H9 (cell line): ENCODE measurements around the gene USP38. TPM values are rescaled to one million over a fixed set of nuclear protein-coding genes. Genes with fewer than 3 reads are reported as not detected.

Experiments used
- DNase-seq: peaks from one replicate; pipeline ENCODE4 v3.0.0-alpha.2; 2017
- H2AFZ ChIP-seq: one replicate; pipeline ENCODE4 v1.6.1; 2013; ENCODE audit warnings: mild to moderate bottlenecking, low read length, control low read depth, moderate library complexity
- H2AK5ac ChIP-seq: 2 replicates; pipeline ENCODE4 v1.6.1; 2013; ENCODE audit warnings: low read length, control low read depth, mixed read lengths; ENCODE audit not compliant: insufficient read length
- H2BK120ac ChIP-seq: one replicate; pipeline ENCODE4 v1.6.1; 2013; ENCODE audit warnings: low read depth, mild to moderate bottlenecking, low read length, control low read depth, inconsistent platforms; ENCODE audit not compliant: poor library complexity, severe bottlenecking
- H2BK12ac ChIP-seq: 2 replicates; pipeline ENCODE4 v1.6.1; 2013; ENCODE audit warnings: low read length, control low read depth, mixed read lengths, low read depth; ENCODE audit not compliant: insufficient read length
- H2BK15ac ChIP-seq: 2 replicates; pipeline ENCODE4 v1.6.1; 2013; ENCODE audit warnings: low read depth, low read length, control low read depth
- H2BK20ac ChIP-seq: one replicate; pipeline ENCODE4 v1.6.1; 2013; ENCODE audit warnings: low read depth, mild to moderate bottlenecking, low read length, control low read depth, inconsistent platforms; ENCODE audit not compliant: poor library complexity, severe bottlenecking
- H2BK5ac ChIP-seq: 2 replicates; pipeline ENCODE4 v1.6.1; 2013; ENCODE audit warnings: low read length, control low read depth, mixed read lengths; ENCODE audit not compliant: insufficient read length
- H3K14ac ChIP-seq: 2 replicates; pipeline ENCODE4 v1.6.1; 2013; ENCODE audit warnings: low read length, control low read depth; ENCODE audit not compliant: insufficient read depth
- H3K18ac ChIP-seq: 2 replicates; pipeline ENCODE4 v1.6.1; 2013; ENCODE audit warnings: low read depth, mild to moderate bottlenecking, mixed read lengths, low read length, control low read depth; ENCODE audit not compliant: insufficient read length
- H3K23ac ChIP-seq: 2 replicates; pipeline ENCODE4 v1.6.1; 2013; ENCODE audit warnings: low read length, control low read depth, mixed read lengths, low read depth; ENCODE audit not compliant: insufficient read length
- H3K23me2 ChIP-seq: 2 replicates; pipeline ENCODE4 v1.6.1; 2013; ENCODE audit warnings: low read depth, mild to moderate bottlenecking, mixed read lengths, low read length, control low read depth; ENCODE audit not compliant: insufficient read length, poor library complexity, severe bottlenecking
- H3K27ac ChIP-seq: 2 replicates; pipeline ENCODE4 v1.5.1; 2013; ENCODE audit warnings: low read length, control low read depth, mixed read lengths, low read depth; ENCODE audit not compliant: insufficient read length
- H3K27me3 ChIP-seq: 2 replicates; pipeline ENCODE4 v1.6.1; 2013; ENCODE audit warnings: low read length, control low read depth, inconsistent platforms; ENCODE audit not compliant: insufficient read depth
- H3K4ac ChIP-seq: 2 replicates; pipeline ENCODE4 v1.6.1; 2013; ENCODE audit warnings: low read depth, mild to moderate bottlenecking, control low read depth, inconsistent platforms, low read length, moderate library complexity
- H3K4me1 ChIP-seq: 2 replicates; pipeline ENCODE4 v1.6.1; 2013; ENCODE audit warnings: low read length, control low read depth, inconsistent platforms; ENCODE audit not compliant: insufficient read depth
- H3K4me2 ChIP-seq: 2 replicates; pipeline ENCODE4 v1.6.1; 2013; ENCODE audit warnings: low read length, control low read depth, mixed read lengths; ENCODE audit not compliant: insufficient read length, insufficient read depth
- H3K56ac ChIP-seq: 2 replicates; pipeline ENCODE4 v1.6.1; 2013; ENCODE audit warnings: low read depth, mild to moderate bottlenecking, mixed read lengths, low read length, control low read depth; ENCODE audit not compliant: insufficient read length
- H3K79me1 ChIP-seq: 2 replicates; pipeline ENCODE4 v1.6.1; 2013; ENCODE audit warnings: low read depth, mild to moderate bottlenecking, moderate library complexity, low read length, control low read depth, inconsistent platforms; ENCODE audit not compliant: insufficient read depth, poor library complexity, severe bottlenecking
- H3K79me2 ChIP-seq: 2 replicates; pipeline ENCODE4 v1.6.1; 2013; ENCODE audit warnings: low read length, control low read depth, inconsistent platforms; ENCODE audit not compliant: insufficient read depth
- H3K9ac ChIP-seq: 2 replicates; pipeline ENCODE4 v1.6.1; 2013; ENCODE audit warnings: low read length, control low read depth, mixed read lengths; ENCODE audit not compliant: insufficient read length; ENCODE audit errors: extremely low read depth
- H3K9me3 ChIP-seq: one replicate; pipeline ENCODE4 v1.6.1; 2013; ENCODE audit warnings: low read depth, low read length, inconsistent platforms; ENCODE audit not compliant: control insufficient read depth
- H3T11ph ChIP-seq: one replicate; pipeline ENCODE4 v1.6.1; 2013; ENCODE audit warnings: mild to moderate bottlenecking, low read length, control low read depth, inconsistent platforms
- H4K20me1 ChIP-seq: one replicate; pipeline ENCODE4 v1.6.1; 2013; ENCODE audit not compliant: control insufficient read depth, insufficient read length, insufficient read depth
- H4K5ac ChIP-seq: 2 replicates; pipeline ENCODE4 v1.6.1; 2013; ENCODE audit warnings: low read depth, mild to moderate bottlenecking, mixed read lengths, low read length, control low read depth; ENCODE audit not compliant: insufficient read length
- H4K8ac ChIP-seq: replicated peaks from 2 replicates; pipeline ENCODE4 v1.6.1; 2013; ENCODE audit warnings: low read length, control low read depth, mixed read lengths, low read depth; ENCODE audit not compliant: insufficient read length
- H4K91ac ChIP-seq: 2 replicates; pipeline ENCODE4 v1.6.1; 2013; ENCODE audit warnings: low read depth, mild to moderate bottlenecking, moderate library complexity, mixed read lengths, low read length, control low read depth; ENCODE audit not compliant: insufficient read length
- H3K27ac Mint-ChIP-seq, 3 experiments: 2 replicates in 2 of 3; 3 replicates in 1 of 3; pipeline ENCODE4 v1.8.0; 2020 to 2021; ENCODE audit warnings: mixed read lengths in 3 of 3, mild to moderate bottlenecking in 1 of 3, moderate library complexity in 1 of 3
- H3K27me3 Mint-ChIP-seq: 2 replicates; pipeline ENCODE4 v1.8.0; 2021; ENCODE audit warnings: low read depth, mild to moderate bottlenecking, moderate library complexity, mixed read lengths
- H3K36me3 Mint-ChIP-seq, 3 experiments: 2 replicates in 2 of 3; 3 replicates in 1 of 3; pipeline ENCODE4 v1.8.0; 2020 to 2021; ENCODE audit warnings: low read depth in 3 of 3, mixed read lengths in 3 of 3; ENCODE audit not compliant: insufficient read depth in 1 of 3
- H3K4me1 Mint-ChIP-seq, 2 experiments: 2 replicates each; pipeline ENCODE4 v1.8.0; 2020; ENCODE audit warnings: mixed read lengths in 2 of 2
- H3K4me3 Mint-ChIP-seq, 2 experiments: 2 replicates in 1 of 2; 3 replicates in 1 of 2; pipeline ENCODE4 v1.8.0; 2020 to 2021; ENCODE audit warnings: mild to moderate bottlenecking in 2 of 2, mixed read lengths in 2 of 2, moderate library complexity in 1 of 2
- H3K9me3 Mint-ChIP-seq, 2 experiments: 2 replicates in 1 of 2; 3 replicates in 1 of 2; pipeline ENCODE4 v1.8.0; 2020; ENCODE audit warnings: mild to moderate bottlenecking in 2 of 2, mixed read lengths in 2 of 2, moderate library complexity in 1 of 2
- CTCF ChIP-seq: fragments of 200-600 bp; sonication (generic); conservative IDR thresholded peaks from 3 replicates; pipeline ENCODE4 v1.8.0; 2021; ENCODE audit warnings: antibody characterized with exemption, mild to moderate bottlenecking
- WGBS: extraction: QIAGEN DNeasy Blood & Tissue Kit; methylation state at CpG from one replicate; pipeline ENCODE4 v1.1.7; 2013; ENCODE audit warnings: missing lambda C conversion rate, low lambda C conversion rate, mixed read lengths; ENCODE audit not compliant: insufficient read length; ENCODE audit errors: extremely low coverage; 5-methylcytosine and 5-hydroxymethylcytosine counted together
- total RNA-seq: library from RNA; stranded (reverse); gene quantifications from 2 replicates; pipeline ENCODE4 v1.2.1, GENCODE V29; 2021

USP38 gene
- total RNA-seq, 1 experiment from 2014 or later: 15.2 TPM

DNA sequence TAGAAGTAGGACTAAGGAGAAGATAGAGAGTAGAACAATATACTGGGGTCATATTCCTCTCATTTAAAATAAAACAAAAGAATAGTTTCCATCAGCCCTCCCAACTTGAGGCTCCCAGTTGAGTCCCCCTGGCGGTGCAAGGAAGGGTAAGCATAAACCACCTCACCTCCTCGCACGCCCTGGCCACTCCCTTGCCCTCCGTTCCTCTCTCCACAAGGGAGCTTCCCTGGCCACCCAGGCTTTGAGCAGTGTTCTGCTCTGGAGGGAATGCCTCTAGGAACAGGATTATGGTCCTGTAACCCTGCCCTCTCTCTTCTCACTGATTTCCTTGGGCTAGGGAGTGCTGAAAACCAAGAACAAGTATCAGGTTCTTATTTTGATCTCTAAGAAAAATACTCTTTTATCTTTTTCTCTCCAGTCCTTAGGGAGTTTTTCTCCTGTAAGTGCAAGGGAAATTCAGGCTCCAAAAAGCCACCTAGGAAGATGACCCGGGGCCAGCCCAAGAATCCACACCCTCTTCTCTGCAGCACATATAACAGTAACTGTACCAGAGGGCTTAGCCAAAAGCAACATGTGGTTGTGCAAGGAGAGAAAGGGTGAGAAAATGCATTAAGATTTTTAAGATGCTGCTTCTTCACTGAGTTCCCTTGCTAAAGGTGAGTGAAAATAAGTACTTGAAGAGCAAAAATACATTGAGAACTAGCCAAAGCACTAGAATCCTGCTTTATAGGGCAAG, 69.9 kb downstream of the USP38 start:
- Histone ChIP-seq H2AK5ac (no peak overlapping the region), H3T11ph (no peak overlapping the region), H3K14ac (no peak overlapping the region), H3K23ac (no peak overlapping the region), H4K5ac (no peak overlapping the region), H2BK5ac (no peak overlapping the region), H3K4ac (no peak overlapping the region), H3K18ac (no peak overlapping the region), H4K8ac (no peak overlapping the region), H3K79me1 (no peaks in the 10 kb centered on the region), H3K4me1 (no peaks in the 10 kb centered on the region), H2BK20ac (no peak overlapping the region), H3K9me3 (no peaks in the 10 kb centered on the region), H3K79me2 (no peaks in the 10 kb centered on the region), H3K9ac (no peak overlapping the region), H2BK15ac (no peak overlapping the region), H2BK12ac (no peak overlapping the region), H3K4me2 (no peak overlapping the region), H4K91ac (no peak overlapping the region), H3K27ac (no peak overlapping the region), H3K23me2 (no peaks in the 10 kb centered on the region), H2AFZ (no peak overlapping the region), H4K20me1 (no peaks in the 10 kb centered on the region), H2BK120ac (no peak overlapping the region), H3K27me3 (no peaks in the 10 kb centered on the region), H3K56ac (no peak overlapping the region)
- H3K36me3 Mint-ChIP-seq: no peaks in the 10 kb centered on the region
- no peak overlapping the region for H3K4me3 Mint-ChIP-seq
- WGBS: no CpG with 5 or more reads among the region's 5 CpGs
- peaks cover 24 to 34% of the 10 kb centered on the region in 2 experiments for H3K4me1 Mint-ChIP-seq
- no peaks in the 10 kb centered on the region for H3K9me3 Mint-ChIP-seq
- peak; percentile 56 for TF ChIP-seq CTCF
- peak; percentile 76 for DNase-seq
- H3K27me3 Mint-ChIP-seq: no peaks in the 10 kb centered on the region
- no peak overlapping the region; a peak in 1 of 7 replicates for H3K27ac Mint-ChIP-seq
